OCI-M1 (cell line): Measurements from ENCODE around the gene ZNG1C.
"Not testable (repeated sequence)": the region's sequence is repeated elsewhere in the genome, so short reads cannot be mapped to it uniquely, and the experiment has no call there.

Source experiments
- DNase-seq: peaks from one replicate; lab custom pipeline; 2025; lab: John Stamatoyannopoulos, UW

ZNG1C gene

GRCh38 chr9:68241683-68242082 is at the start of gene ZNG1C:
TSS of gene ZNG1C (plus strand) at chr9:68241983. CDS start at chr9:68242032, 49 bp downstream.
- DNase-seq = not testable (repeated sequence)

- not testable (repeated sequence) for DNase-seq
These were observed 654 bp downstream of the ZNG1C start for GRCh38 chr9:68242437-68242836.

DNA sequence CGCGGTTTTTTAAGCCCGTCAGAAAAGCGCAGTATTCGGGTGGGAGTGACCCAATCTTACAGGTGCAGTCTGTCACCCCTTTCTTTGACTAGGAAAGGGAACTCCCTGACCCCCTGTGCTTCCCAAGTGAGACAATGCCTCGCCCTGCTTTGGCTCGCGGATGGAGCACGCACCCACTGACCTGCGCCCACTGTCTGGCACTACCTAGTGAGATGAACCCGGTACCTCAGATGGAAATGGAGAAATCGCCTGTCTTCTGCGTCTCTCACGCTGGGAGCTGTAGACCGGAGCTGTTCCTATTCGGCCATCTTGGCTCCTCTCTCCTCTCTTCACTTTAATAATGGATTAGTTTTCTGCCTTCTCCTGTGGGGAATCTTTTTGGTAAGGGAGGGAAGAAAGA is 39.3 kb downstream of the ZNG1C start:
- not testable (repeated sequence) for DNase-seq

- not testable (repeated sequence) for DNase-seq
These were observed 60.8 kb downstream of the ZNG1C start, which contains the start of gene FOXD4L3 for GRCh38 chr9:68302567-68302966. TSS of gene FOXD4L3 (plus strand) at chr9:68302867. CDS start at chr9:68302952, 85 bp downstream.

DNA sequence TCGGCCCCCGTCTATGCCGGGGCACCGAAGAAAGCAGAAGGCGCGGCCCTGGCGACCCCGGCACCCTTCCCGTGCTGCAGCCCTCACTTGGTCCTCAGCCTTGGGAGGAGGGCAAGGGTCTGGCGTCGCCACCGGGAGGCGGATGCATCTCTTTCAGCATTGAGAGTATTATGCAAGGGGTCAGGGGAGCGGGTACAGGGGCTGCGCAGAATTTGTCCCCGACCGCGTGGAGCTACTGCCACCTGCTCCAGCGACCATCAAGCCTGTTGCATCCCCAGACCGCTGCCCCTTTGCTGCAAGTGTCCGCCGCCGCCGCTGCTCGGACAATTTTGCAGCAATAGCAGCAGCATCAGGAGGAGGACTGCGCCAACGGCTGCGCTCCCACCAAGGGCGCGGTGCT is 62.0 kb downstream of the ZNG1C start:
- DNase-seq = not testable (repeated sequence)

GRCh38 chr9:68304212-68304611 is 62.4 kb downstream of the ZNG1C start:
- DNase-seq = not testable (repeated sequence)

GRCh38 chr9:68304777-68305176 is 63.0 kb downstream of the ZNG1C start:
- not testable (repeated sequence) for DNase-seq

DNA sequence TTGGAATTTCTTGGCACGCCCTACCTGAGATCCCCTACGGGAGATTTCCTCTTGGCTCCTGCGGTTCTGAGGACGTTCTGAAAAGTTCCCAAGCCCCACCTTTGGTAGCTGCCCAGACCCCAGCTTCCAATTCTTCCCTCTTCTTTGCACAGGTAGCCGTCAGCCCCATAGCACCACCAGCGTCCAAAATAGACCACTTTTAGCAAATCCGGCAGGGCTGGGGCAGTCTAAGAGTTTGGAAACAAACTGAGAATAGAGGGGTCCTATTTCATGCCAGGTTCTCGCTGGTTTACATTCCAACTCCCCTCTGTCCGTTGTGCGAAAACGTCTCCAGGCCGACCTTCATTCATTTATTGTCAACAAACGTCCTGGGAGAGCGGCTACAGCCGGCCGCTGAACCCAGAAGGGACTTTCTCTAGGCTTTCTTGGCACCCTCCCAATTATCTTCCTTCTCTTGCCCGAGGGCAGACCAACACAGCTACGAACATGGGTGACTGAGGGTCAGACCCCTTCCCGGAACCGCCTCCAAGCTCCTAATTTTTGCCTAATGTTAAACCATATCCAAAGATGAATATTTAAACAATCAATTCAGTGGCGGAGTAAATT is 64.0 kb downstream of the ZNG1C start:
- not testable (repeated sequence) for DNase-seq

GRCh38 chr9:68306391-68306964 is 64.7 kb downstream of the ZNG1C start:
- DNase-seq = not testable (repeated sequence)

- DNase-seq = not testable (repeated sequence)
These were observed 65.3 kb downstream of the ZNG1C start for GRCh38 chr9:68307127-68307526.

DNA sequence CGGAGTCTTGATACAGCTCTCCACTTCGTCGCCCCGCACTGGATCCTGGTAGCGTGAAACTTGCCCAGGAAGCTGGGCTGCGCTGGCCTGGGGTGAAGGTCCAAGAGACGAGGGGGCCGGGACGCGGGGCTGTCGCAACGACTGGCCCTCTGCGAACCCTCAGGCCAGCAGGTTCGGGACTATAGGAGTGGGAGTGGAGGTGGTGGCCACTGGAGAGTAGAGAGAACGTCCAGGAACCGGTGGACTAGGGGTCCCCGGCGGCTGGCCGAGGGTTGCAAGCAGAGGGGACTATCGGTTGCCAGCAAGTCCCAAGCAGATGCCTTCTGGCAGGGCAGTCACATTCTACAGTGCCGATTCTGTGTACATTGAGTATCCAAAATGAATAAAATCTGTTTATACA is 65.9 kb downstream of the ZNG1C start:
- DNase-seq = not testable (repeated sequence)

GRCh38 chr9:68311208-68311607 is 69.4 kb downstream of the ZNG1C start:
- not testable (repeated sequence) for DNase-seq

DNA sequence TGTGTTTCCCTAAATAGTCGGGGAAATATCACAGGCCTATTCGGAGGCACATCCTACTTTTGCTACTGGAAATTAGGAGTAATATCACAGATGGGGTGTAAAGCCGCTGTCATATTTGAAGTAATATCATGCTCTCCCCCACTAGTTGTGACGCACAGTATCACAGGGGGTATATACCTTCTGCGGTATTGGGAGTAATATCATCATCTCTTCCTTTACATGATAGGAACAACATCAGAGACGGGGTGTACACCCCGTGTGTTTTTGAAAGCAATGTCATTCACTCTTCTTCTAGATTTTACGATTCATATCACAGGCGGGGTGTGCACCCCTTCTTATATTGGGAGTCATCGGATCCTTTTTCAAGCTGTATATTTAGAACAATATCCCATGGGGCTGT is 76.4 kb downstream of the ZNG1C start:
- not testable (repeated sequence) for DNase-seq

GRCh38 chr9:68323749-68324148 is 82.0 kb downstream of the ZNG1C start:
- DNase-seq = not testable (repeated sequence)

- not testable (repeated sequence) for DNase-seq
These were observed 82.7 kb downstream of the ZNG1C start for GRCh38 chr9:68324518-68324917.

- DNase-seq = not testable (repeated sequence)
These were observed 87.3 kb downstream of the ZNG1C start for GRCh38 chr9:68329106-68329505.

DNA sequence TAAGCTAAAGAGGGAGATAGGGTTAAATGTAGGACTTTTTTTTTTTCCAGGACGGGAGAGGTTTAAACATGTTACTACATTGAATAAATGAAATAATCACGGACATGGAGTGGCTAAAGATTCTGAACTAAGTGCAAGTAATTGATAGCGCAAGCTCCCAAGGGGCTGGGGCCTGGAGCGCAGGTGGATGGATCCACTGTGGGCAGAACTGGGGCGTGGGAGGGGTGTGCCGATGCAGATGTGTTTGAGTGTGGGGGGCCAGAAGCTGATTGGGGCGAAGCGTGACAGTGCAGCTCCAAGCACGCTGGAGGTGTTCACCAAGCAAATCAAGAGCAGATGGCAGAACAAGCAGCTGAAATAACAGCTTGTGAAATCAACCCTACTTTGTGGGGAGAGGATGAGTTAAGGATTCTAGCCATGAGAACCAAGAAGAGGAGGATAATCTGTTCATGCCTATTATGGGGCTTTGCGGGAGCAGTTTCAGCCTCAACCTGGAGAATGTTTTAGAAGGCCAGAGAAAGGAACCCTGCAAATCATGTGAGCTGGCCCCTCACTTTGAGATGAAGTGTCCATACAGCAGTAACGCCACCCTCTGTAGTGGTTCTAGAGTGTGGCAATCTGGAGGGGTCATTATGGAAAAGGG is 88.9 kb downstream of the ZNG1C start:
- DNase-seq = not testable (repeated sequence)

DNA sequence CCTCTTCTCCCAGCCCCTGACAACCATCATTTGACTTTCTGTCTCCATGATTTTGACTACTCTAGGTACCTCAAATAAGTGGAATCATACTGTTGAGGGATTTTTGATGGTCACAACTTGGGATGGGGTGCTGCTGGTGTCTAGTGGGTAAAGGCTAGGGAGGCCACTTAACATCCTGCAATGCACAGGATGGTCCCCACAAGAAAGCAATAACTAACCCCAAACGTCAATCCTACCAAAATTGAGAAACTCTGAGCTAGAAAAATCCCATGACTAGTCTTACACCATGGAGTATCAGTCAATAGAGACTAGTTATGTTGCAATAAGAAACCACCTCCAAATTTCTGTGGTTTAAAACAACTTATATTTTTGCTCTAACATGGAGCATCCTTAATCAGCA is 90.3 kb downstream of the ZNG1C start:
- not testable (repeated sequence) for DNase-seq

DNA sequence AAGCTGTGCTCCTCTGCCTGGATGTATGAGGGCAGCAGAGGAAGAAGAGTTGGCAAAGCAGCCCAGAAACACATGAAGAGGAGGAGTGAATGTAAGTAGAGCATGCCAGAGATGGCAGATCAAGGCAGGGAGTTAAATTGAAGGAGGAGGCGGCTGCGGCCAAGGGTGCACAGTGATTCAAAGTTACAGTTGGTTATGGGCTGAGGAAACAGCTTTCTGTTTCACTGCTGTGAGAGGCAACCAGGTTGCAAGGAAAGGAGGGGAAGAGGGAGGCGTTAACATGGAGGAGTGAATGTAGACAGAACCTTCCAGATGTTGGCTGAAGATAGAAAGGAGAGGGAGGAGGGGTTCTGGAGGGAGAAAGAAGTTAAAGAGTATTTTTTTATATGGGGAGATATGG is 94.2 kb downstream of the ZNG1C start:
- DNase-seq = not testable (repeated sequence)

GRCh38 chr9:68336639-68337339 is 95.0 kb downstream of the ZNG1C start:
- DNase-seq = not testable (repeated sequence)

- not testable (repeated sequence) for DNase-seq
These were observed 96.2 kb downstream of the ZNG1C start for GRCh38 chr9:68338000-68338399.

DNA sequence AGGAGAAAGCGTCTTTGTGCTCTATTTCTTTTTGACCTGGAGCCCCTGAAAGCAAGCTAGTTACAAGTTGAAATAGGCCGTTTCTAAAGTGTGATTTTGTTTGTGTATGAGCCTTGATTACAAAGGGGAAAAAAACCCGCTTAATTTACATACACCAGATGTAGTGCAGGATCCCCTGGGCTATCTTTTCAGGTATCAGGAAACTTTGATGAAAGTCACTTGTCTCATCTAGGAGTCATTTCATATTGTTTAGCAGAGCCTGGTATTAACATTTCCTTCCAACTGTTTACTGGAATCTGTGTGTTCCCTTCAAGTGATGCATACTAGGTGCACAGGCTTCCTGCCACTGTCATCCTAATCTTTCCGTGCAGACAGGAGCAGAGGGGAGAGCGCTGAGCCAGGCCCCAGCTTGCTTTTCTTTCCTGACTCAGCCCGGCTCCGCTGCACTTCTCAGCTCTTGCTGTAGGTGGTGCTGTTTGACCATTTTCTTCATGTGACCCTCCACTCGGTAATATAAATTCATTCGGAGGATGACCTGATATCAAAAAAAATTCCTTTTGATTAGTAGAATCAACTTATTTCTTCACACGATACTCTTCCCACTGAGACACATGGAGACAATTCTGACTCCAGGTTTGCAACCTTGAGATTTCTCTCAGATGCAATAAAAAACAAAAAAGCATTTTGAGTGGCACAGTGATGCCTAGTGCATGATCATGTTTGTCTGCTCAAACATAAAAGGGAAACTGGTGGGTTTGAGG is 100.7 kb downstream of the ZNG1C start:
- not testable (repeated sequence) for DNase-seq
